ACC112 (cell line): ENCODE data around the gene METTL26.

Source experiments
- H2AFZ ChIP-seq: fragments of 200-600 bp; sonication (generic); one replicate; pipeline ENCODE4 v1.6.0; 2017; ENCODE audit warnings: antibody characterized with exemption, low read length; ENCODE audit not compliant: unreplicated experiment
- H3K27ac ChIP-seq: fragments of 200-600 bp; sonication (generic); 2 replicates; pipeline ENCODE4 v1.5.1; 2014; ENCODE audit warnings: low read depth, mild to moderate bottlenecking, antibody characterized with exemption, low read length, moderate library complexity
- H3K27me3 ChIP-seq: fragments of 200-600 bp; sonication (generic); 2 replicates; pipeline ENCODE4 v1.6.1; 2014; ENCODE audit warnings: mild to moderate bottlenecking, antibody characterized with exemption, low read length, moderate library complexity, mixed read lengths; ENCODE audit not compliant: insufficient read depth
- H3K36me3 ChIP-seq: fragments of 200-600 bp; sonication (generic); 2 replicates; pipeline ENCODE4 v1.6.1; 2016; ENCODE audit warnings: mild to moderate bottlenecking, antibody characterized with exemption, low read length, moderate library complexity, mixed read lengths; ENCODE audit not compliant: insufficient read depth
- H3K4me1 ChIP-seq: fragments of 200-600 bp; sonication (generic); one replicate; pipeline ENCODE4 v1.6.1; 2016; ENCODE audit warnings: low read length, mixed read lengths; ENCODE audit not compliant: insufficient read depth, unreplicated experiment, control insufficient read depth
- H3K4me3 ChIP-seq: fragments of 200-600 bp; sonication (generic); 2 replicates; pipeline ENCODE4 v1.5.1; 2014; ENCODE audit warnings: mild to moderate bottlenecking, low read depth, low read length
- H3K79me2 ChIP-seq: fragments of 200-600 bp; sonication (generic); one replicate; pipeline ENCODE4 v1.6.0; 2016; ENCODE audit warnings: low read length; ENCODE audit not compliant: control insufficient read depth, unreplicated experiment, insufficient read depth

The METTL26 gene

GRCh38 chr16:644556-644955, 8.5 kb upstream of the METTL26 start:
- H3K4me3 ChIP-seq = no peak overlapping the region
- peaks cover 12% of the 10 kb centered on the region for H3K79me2 ChIP-seq
- no peaks in the 10 kb centered on the region for H3K36me3 ChIP-seq
- H2AFZ ChIP-seq = no peak overlapping the region
- H3K27me3 ChIP-seq = no peaks in the 10 kb centered on the region
- H3K27ac ChIP-seq = no peak overlapping the region
- peaks cover 17% of the 10 kb centered on the region for H3K4me1 ChIP-seq

- Histone ChIP-seq H3K36me3 (no peaks in the 10 kb centered on the region), H3K27ac (no peak overlapping the region), H3K79me2 (peaks cover 12% of the 10 kb centered on the region), H3K4me1 (peaks cover 17% of the 10 kb centered on the region), H3K27me3 (no peaks in the 10 kb centered on the region), H3K4me3 (peak overlapping the region; percentile 83), H2AFZ (no peak overlapping the region)
Measured at GRCh38 chr16:643050-643368, 6.9 kb upstream of the METTL26 start.

GRCh38 chr16:642189-643049, 6.3 kb upstream of the METTL26 start:
- H3K27me3 ChIP-seq = no peaks in the 10 kb centered on the region
- peaks cover 14% of the 10 kb centered on the region for H3K4me1 ChIP-seq
- H2AFZ ChIP-seq = peak overlapping the region; percentile 21
- peak overlapping the region; percentile 83 for H3K4me3 ChIP-seq
- no peak overlapping the region for H3K27ac ChIP-seq
- no peaks in the 10 kb centered on the region for H3K36me3 ChIP-seq
- peaks cover 12% of the 10 kb centered on the region for H3K79me2 ChIP-seq

- Histone ChIP-seq H3K4me1 (peaks cover 15% of the 10 kb centered on the region), H3K36me3 (no peaks in the 10 kb centered on the region), H3K4me3 (peak within 1 kb of the TSS; percentile 83), H2AFZ (peak within 1 kb of the TSS; percentile 21), H3K79me2 (peaks cover 12% of the 10 kb centered on the region), H3K27me3 (no peaks in the 10 kb centered on the region), H3K27ac (no peak within 1 kb of the TSS)
Measured at GRCh38 chr16:641326-642188, 5.5 kb upstream of the METTL26 start, which contains the start of gene MCRIP2. Gene MCRIP2, plus strand, starts transcription at chr16:641828. Its CDS starts 164 bp downstream, at chr16:641992.

GRCh38 chr16:640614-641013, 4.5 kb upstream of the METTL26 start:
- peak overlapping the region; percentile 83; the same call in 1 of the 2 replicates for H3K4me3 ChIP-seq
- no peak overlapping the region for H3K27ac ChIP-seq
- peaks cover 12% of the 10 kb centered on the region for H3K79me2 ChIP-seq

GRCh38 chr16:638836-639235, 2.7 kb upstream of the METTL26 start:
- no peak overlapping the region for H2AFZ ChIP-seq
- H3K36me3 ChIP-seq = no peaks in the 10 kb centered on the region
- peaks cover 19% of the 10 kb centered on the region for H3K79me2 ChIP-seq
- peaks cover 9% of the 10 kb centered on the region for H3K4me1 ChIP-seq
- H3K4me3 ChIP-seq = no peak overlapping the region
- no peaks in the 10 kb centered on the region for H3K27me3 ChIP-seq
- H3K27ac ChIP-seq = no peak overlapping the region

More at GRCh38 chr16:640614-641013, 4.5 kb upstream of the METTL26 start:
- H3K27me3 ChIP-seq = no peaks in the 10 kb centered on the region
- H2AFZ ChIP-seq = no peak overlapping the region
- H3K36me3 ChIP-seq = no peaks in the 10 kb centered on the region
- H3K4me1 ChIP-seq = peaks cover 8% of the 10 kb centered on the region

GRCh38 chr16:638034-638543, 2.0 kb upstream of the METTL26 start:
- Histone ChIP-seq H3K4me3 (no peak overlapping the region), H3K79me2 (peaks cover 17% of the 10 kb centered on the region), H3K4me1 (peaks cover 9% of the 10 kb centered on the region), H3K27me3 (no peaks in the 10 kb centered on the region), H2AFZ (no peak overlapping the region), H3K27ac (no peak overlapping the region), H3K36me3 (peaks cover under 1% of the 10 kb centered on the region; the same call in 1 of the 2 replicates)

GRCh38 chr16:637081-638018, 1.2 kb upstream of the METTL26 start:
- Histone ChIP-seq H3K4me1 (peaks cover 9% of the 10 kb centered on the region), H3K79me2 (peaks cover 11% of the 10 kb centered on the region), H2AFZ (peak overlapping the region; percentile 79), H3K36me3 (peaks cover 3% of the 10 kb centered on the region; the same call in 1 of the 2 replicates), H3K27ac (peak overlapping the region; percentile 87), H3K27me3 (no peaks in the 10 kb centered on the region), H3K4me3 (peak overlapping the region; percentile 93)

GRCh38 chr16:635573-636205, 416 bp downstream of the METTL26 start:
- peak overlapping the region; percentile 76 for H2AFZ ChIP-seq
- H3K27me3 ChIP-seq = no peaks in the 10 kb centered on the region
- peaks cover 3% of the 10 kb centered on the region; the same call in 1 of the 2 replicates for H3K36me3 ChIP-seq
- peak overlapping the region; percentile 87 for H3K27ac ChIP-seq
- peak overlapping the region; percentile 93 for H3K4me3 ChIP-seq
- peaks cover 10% of the 10 kb centered on the region for H3K79me2 ChIP-seq
- peaks cover 15% of the 10 kb centered on the region for H3K4me1 ChIP-seq
